Measurements from ENCODE around the gene ISOC2.
"Not testable (repeated sequence)": the region's sequence is repeated elsewhere in the genome, so short reads cannot be mapped to it uniquely, and the experiment has no call there.

DNA sequence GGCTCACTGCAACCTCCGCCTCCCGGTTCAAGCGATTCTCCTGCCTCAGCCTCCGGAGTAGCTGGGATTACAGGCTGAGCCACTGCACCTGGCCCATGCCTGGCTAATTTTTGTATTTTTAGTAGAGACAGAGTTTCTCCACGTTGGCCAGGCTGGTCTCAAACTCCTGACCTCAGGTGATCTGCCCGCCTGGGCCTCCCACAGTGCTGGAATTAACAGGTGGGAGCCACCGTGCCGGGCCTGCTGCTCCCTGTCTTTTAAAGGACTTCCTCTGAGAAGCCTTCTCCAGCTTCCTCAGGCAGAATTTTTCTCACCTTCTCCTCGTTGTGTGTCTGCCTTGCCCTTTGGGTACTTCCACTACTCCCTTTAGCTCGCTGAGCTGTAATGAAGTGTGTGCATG is 35.4 kb upstream of the ISOC2 start:
- TF ChIP-seq EZH2 (IDR thresholded peaks at IDR 0.05; ENCODE audit: borderline replicate concordance, low read length): not testable (repeated sequence)
- TF ChIP-seq, protein P1, sequence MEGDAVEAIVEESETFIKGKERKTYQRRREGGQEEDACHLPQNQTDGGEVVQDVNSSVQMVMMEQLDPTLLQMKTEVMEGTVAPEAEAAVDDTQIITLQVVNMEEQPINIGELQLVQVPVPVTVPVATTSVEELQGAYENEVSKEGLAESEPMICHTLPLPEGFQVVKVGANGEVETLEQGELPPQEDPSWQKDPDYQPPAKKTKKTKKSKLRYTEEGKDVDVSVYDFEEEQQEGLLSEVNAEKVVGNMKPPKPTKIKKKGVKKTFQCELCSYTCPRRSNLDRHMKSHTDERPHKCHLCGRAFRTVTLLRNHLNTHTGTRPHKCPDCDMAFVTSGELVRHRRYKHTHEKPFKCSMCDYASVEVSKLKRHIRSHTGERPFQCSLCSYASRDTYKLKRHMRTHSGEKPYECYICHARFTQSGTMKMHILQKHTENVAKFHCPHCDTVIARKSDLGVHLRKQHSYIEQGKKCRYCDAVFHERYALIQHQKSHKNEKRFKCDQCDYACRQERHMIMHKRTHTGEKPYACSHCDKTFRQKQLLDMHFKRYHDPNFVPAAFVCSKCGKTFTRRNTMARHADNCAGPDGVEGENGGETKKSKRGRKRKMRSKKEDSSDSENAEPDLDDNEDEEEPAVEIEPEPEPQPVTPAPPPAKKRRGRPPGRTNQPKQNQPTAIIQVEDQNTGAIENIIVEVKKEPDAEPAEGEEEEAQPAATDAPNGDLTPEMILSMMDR (IDR thresholded peaks at IDR 0.05; ENCODE audit: low read length): not testable (repeated sequence)

Data from OCI-LY1 (cell line).